Neural cell (in vitro differentiated cells): Measurements from ENCODE around the gene SOX18.

ENCODE experiments used
- POLR2AphosphoS5 ChIP-seq: IDR thresholded peaks from 2 replicates; pipeline ENCODE4 v1.6.1; 2012
- SMC3 ChIP-seq: fragments of 450-650 bp; conservative IDR thresholded peaks from 2 replicates; pipeline ENCODE4 v1.6.1; 2014; ENCODE audit warnings: antibody characterized with exemption, mild to moderate bottlenecking, moderate library complexity; ENCODE audit not compliant: poor library complexity
- TF ChIP-seq, protein P1 (sequence below): fragments of 450-650 bp; IDR thresholded peaks from 2 replicates; pipeline ENCODE4 v1.5.1; 2014; ENCODE audit warnings: antibody characterized with exemption, mild to moderate bottlenecking, moderate library complexity; ENCODE audit not compliant: poor library complexity, severe bottlenecking

DNA sequence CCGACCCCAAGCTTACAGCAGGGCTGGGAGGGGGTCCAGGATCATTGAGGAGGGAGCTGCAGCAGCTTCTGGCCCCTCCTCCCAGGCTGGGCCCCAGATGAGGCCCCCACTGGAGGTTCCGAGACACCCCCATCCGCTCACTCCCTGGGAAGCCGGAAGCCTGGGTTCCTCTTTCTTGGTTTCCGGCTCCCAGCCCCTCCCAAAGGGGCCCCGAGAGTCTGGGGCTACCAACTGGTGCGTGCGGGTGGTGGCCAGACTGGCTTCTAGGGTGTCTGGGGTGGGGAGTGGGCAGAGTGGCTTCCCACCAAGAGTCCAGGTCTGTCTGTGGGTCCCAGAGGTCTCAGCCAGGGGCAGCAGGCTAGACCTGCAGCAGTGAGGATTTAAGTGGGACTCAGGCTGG, 27.7 kb upstream of the SOX18 start:
- TF ChIP-seq, protein P1, sequence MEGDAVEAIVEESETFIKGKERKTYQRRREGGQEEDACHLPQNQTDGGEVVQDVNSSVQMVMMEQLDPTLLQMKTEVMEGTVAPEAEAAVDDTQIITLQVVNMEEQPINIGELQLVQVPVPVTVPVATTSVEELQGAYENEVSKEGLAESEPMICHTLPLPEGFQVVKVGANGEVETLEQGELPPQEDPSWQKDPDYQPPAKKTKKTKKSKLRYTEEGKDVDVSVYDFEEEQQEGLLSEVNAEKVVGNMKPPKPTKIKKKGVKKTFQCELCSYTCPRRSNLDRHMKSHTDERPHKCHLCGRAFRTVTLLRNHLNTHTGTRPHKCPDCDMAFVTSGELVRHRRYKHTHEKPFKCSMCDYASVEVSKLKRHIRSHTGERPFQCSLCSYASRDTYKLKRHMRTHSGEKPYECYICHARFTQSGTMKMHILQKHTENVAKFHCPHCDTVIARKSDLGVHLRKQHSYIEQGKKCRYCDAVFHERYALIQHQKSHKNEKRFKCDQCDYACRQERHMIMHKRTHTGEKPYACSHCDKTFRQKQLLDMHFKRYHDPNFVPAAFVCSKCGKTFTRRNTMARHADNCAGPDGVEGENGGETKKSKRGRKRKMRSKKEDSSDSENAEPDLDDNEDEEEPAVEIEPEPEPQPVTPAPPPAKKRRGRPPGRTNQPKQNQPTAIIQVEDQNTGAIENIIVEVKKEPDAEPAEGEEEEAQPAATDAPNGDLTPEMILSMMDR, result no peak
- TF ChIP-seq POLR2AphosphoS5 (no peak), SMC3 (no peak)
